Mucosa of descending colon (tissue), 3 donors: ENCODE results near the gene FNDC3B. TPM values are rescaled to one million over a fixed set of nuclear protein-coding genes. Genes with fewer than 3 reads are reported as not detected.

Experiments used
- ATAC-seq: fragments of 200-7000 bp; cut with Tn5 transposase; one replicate; pipeline ENCODE4 v1.9.1; 2020; ENCODE audit warnings: mild to moderate bottlenecking, moderate library complexity
- DNase-seq, 3 donors: peaks; one replicate each; pipeline ENCODE4 v3.0.0-alpha.2; 2020
- H3K36me3 ChIP-seq: fragments of 200-600 bp; one replicate; pipeline ENCODE4 v1.8.0; 2021; ENCODE audit warnings: low read depth, mild to moderate bottlenecking
- H3K4me1 ChIP-seq: fragments of 200-600 bp; one replicate; pipeline ENCODE4 v1.8.0; 2021; ENCODE audit warnings: low read depth, mild to moderate bottlenecking
- H3K4me3 ChIP-seq: fragments of 200-600 bp; one replicate; pipeline ENCODE4 v1.8.0; 2021; ENCODE audit warnings: mild to moderate bottlenecking
- H3K9me3 ChIP-seq: fragments of 200-600 bp; one replicate; pipeline ENCODE4 v1.8.0; 2021; ENCODE audit warnings: mild to moderate bottlenecking
- CTCF ChIP-seq: fragments of 200-600 bp; IDR thresholded peaks from one replicate; pipeline ENCODE4 v1.8.0; 2022; ENCODE audit warnings: antibody characterized with exemption, mild to moderate bottlenecking
- intact Hi-C, 2 donors: fragments of 100-400 bp; cut with DNase I in 1 of 2; cut with micrococcal nuclease in 1 of 2; formaldehyde crosslinking; loops; one replicate each; pipeline versions ENCODE4 v1.11.0 to v1.11.1; 2022; cut with DNase I, micrococcal nuclease
- total RNA-seq, 3 donors: library from RNA; stranded (reverse); fragmentation: NEBNext Ultra II Directional in 2 of 3; extraction: Animal tissue kit (Norgen Biotek cat#: 25700) in 2 of 3; gene quantifications; one replicate each; pipeline versions ENCODE4 v1.2.1 to v1.2.4, GENCODE V29; 2021 to 2023
- donor health status: DM: no; HTN: no; CAD: no; lungs with moderate emphysema.
- donor health status: DM: no; HTN: no; CAD: no.
- donor health status: DM: no; HTN: yes; CAD: no.

FNDC3B gene
- total RNA-seq, 3 donors from 2014 or later: 107 to 132 (median 126) TPM

GRCh38 chr3:172145031-172145686, 105.8 kb downstream of the FNDC3B start:
- Histone ChIP-seq H3K4me3 (no peak overlapping the region), H3K36me3 (no peaks in the 10 kb centered on the region), H3K9me3 (no peaks in the 10 kb centered on the region), H3K4me1 (peaks cover 25% of the 10 kb centered on the region)
- no peak for TF ChIP-seq CTCF
- ATAC-seq (no peak), DNase-seq (no peak)
- intact Hi-C loops: no loop called here

- DNase-seq: no peak
- intact Hi-C loops: no loop called here
- no peak for ATAC-seq
- peaks cover 13% of the 10 kb centered on the region for H3K4me1 ChIP-seq
- no peaks in the 10 kb centered on the region for H3K36me3 ChIP-seq
- no peaks in the 10 kb centered on the region for H3K9me3 ChIP-seq
- no peak overlapping the region for H3K4me3 ChIP-seq
- TF ChIP-seq CTCF: no peak
Measured at GRCh38 chr3:172146349-172146748, 107.0 kb downstream of the FNDC3B start.

GRCh38 chr3:172147113-172147818, 107.9 kb downstream of the FNDC3B start:
- Histone ChIP-seq H3K9me3 (no peaks in the 10 kb centered on the region), H3K36me3 (no peaks in the 10 kb centered on the region), H3K4me1 (peaks cover 8% of the 10 kb centered on the region), H3K4me3 (no peak overlapping the region)
- ATAC-seq (no peak), DNase-seq (no peak)
- no peak for TF ChIP-seq CTCF
- intact Hi-C loops: no loop called here

- intact Hi-C loops: no loop called here
- DNase-seq: no peak
- no peak for TF ChIP-seq CTCF
- H3K4me1 ChIP-seq: peaks cover 12% of the 10 kb centered on the region
- no peaks in the 10 kb centered on the region for H3K36me3 ChIP-seq
- no peaks in the 10 kb centered on the region for H3K9me3 ChIP-seq
- no peak overlapping the region for H3K4me3 ChIP-seq
- ATAC-seq: no peak
Measured at GRCh38 chr3:172148241-172148640, 108.9 kb downstream of the FNDC3B start.

- DNase-seq (no peak), ATAC-seq (no peak)
- TF ChIP-seq CTCF: no peak
- no peaks in the 10 kb centered on the region for H3K36me3 ChIP-seq
- H3K9me3 ChIP-seq: no peaks in the 10 kb centered on the region
- intact Hi-C loops: no loop called here
- no peak overlapping the region for H3K4me3 ChIP-seq
- peaks cover 18% of the 10 kb centered on the region for H3K4me1 ChIP-seq
Measured at GRCh38 chr3:172148702-172149565, 109.6 kb downstream of the FNDC3B start.
